IMR-90 (cell line): ENCODE results near the gene CCDC63.

Experiments
- BHLHE40 ChIP-seq: fragments of 150-350 bp; IDR thresholded peaks from 2 replicates; pipeline ENCODE4 v1.6.1; 2016; ENCODE audit warnings: mild to moderate bottlenecking, low read depth, low read length
- FOS ChIP-seq: fragments of 150-350 bp; IDR thresholded peaks from 2 replicates; pipeline ENCODE4 v1.6.1; 2016; ENCODE audit warnings: low read depth, low read length
- MAZ ChIP-seq: IDR thresholded peaks from 2 replicates; pipeline ENCODE4 v1.6.1; 2012; ENCODE audit warnings: low read depth, mild to moderate bottlenecking, low read length, improper control_type of control experiment, moderate library complexity, borderline replicate concordance
- NFE2L2 ChIP-seq: fragments of 150-350 bp; IDR thresholded peaks from 2 replicates; pipeline ENCODE4 v1.6.1; 2016; ENCODE audit warnings: low read depth, mild to moderate bottlenecking, low read length
- POLR2A ChIP-seq: IDR thresholded peaks from 2 replicates; pipeline ENCODE4 v1.6.1; 2012; ENCODE audit warnings: mild to moderate bottlenecking, low read depth, low read length
- RAD21 ChIP-seq: IDR thresholded peaks from 2 replicates; pipeline ENCODE4 v1.6.1; 2012; ENCODE audit warnings: low read length, improper control_type of control experiment
- RCOR1 ChIP-seq: IDR thresholded peaks from 2 replicates; pipeline ENCODE4 v1.6.1; 2012; ENCODE audit warnings: mild to moderate bottlenecking, low read length, improper control_type of control experiment; ENCODE audit not compliant: insufficient replicate concordance
- RFX5 ChIP-seq: IDR thresholded peaks from 2 replicates; pipeline ENCODE4 v1.8.0; 2012; ENCODE audit warnings: low read depth, mild to moderate bottlenecking, low read length, moderate library complexity
- SMC3 ChIP-seq: fragments of 150-350 bp; IDR thresholded peaks from 2 replicates; pipeline ENCODE4 v1.6.1; 2016; ENCODE audit warnings: low read depth, mild to moderate bottlenecking, antibody characterized with exemption, low read length, moderate library complexity
- USF2 ChIP-seq: fragments of 150-350 bp; IDR thresholded peaks from 2 replicates; pipeline ENCODE4 v1.6.1; 2017; ENCODE audit warnings: mild to moderate bottlenecking, antibody characterized with exemption, low read length, low read depth
- TF ChIP-seq, protein P1 (sequence below): fragments of 150-350 bp; IDR thresholded peaks from 2 replicates; pipeline ENCODE4 v1.6.1; 2016; ENCODE audit warnings: low read depth, mild to moderate bottlenecking, low read length, moderate library complexity, borderline replicate concordance
- TF ChIP-seq, protein P2 (sequence below): conservative IDR thresholded peaks from 2 replicates; pipeline ENCODE4 v1.5.1; 2012; ENCODE audit warnings: mild to moderate bottlenecking, low read depth, low read length, improper control_type of control experiment

DNA sequence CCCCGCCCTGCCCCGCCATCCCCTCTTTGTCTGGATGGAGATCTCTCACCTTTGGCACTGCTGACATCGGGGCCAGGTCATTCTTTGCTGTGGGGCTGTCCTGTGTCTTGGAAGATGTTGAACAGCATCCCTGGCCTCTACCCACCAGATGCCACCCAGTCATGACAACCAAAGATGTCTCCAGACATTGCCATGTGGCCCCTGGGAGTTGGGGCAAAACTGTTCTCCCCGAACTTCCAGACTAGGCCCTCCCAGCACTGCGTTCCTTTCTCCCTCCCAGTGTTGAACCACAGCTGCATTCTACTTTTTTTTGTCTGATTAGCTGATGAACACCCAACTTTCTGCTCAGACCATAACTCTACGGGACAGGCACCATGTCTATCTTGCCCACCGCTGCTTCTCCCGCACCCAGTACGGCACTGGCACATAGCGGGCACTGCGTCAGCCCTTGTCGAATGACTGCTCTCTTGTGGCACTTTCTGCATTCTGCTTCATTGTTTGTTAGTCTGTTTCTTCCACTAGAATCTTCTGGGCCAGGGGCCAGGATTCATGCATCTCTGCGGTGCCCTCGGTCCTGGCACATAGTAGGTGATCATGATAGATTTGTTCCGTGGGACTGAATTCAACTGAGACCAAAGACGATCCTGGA lies 86.7 kb downstream of the CCDC63 start:
- TF ChIP-seq, protein P1, sequence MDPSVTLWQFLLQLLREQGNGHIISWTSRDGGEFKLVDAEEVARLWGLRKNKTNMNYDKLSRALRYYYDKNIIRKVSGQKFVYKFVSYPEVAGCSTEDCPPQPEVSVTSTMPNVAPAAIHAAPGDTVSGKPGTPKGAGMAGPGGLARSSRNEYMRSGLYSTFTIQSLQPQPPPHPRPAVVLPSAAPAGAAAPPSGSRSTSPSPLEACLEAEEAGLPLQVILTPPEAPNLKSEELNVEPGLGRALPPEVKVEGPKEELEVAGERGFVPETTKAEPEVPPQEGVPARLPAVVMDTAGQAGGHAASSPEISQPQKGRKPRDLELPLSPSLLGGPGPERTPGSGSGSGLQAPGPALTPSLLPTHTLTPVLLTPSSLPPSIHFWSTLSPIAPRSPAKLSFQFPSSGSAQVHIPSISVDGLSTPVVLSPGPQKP, result no peak
- TF ChIP-seq SMC3 (no peak), POLR2A (no peak), RCOR1 (no peak), FOS (no peak), BHLHE40 (no peak), USF2 (no peak), MAZ (no peak), RFX5 (no peak), NFE2L2 (no peak), RAD21 (no peak)
- TF ChIP-seq, protein P2, sequence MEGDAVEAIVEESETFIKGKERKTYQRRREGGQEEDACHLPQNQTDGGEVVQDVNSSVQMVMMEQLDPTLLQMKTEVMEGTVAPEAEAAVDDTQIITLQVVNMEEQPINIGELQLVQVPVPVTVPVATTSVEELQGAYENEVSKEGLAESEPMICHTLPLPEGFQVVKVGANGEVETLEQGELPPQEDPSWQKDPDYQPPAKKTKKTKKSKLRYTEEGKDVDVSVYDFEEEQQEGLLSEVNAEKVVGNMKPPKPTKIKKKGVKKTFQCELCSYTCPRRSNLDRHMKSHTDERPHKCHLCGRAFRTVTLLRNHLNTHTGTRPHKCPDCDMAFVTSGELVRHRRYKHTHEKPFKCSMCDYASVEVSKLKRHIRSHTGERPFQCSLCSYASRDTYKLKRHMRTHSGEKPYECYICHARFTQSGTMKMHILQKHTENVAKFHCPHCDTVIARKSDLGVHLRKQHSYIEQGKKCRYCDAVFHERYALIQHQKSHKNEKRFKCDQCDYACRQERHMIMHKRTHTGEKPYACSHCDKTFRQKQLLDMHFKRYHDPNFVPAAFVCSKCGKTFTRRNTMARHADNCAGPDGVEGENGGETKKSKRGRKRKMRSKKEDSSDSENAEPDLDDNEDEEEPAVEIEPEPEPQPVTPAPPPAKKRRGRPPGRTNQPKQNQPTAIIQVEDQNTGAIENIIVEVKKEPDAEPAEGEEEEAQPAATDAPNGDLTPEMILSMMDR, result no peak
